COLO829 (cell line): Measurements from ENCODE around the gene CD72.
"Not testable (repeated sequence)": the region's sequence is repeated elsewhere in the genome, so short reads cannot be mapped to it uniquely, and the experiment has no call there.

Source experiments
- DNase-seq: peaks from one replicate; pipeline ENCODE4 v3.0.0; 2012; ENCODE audit warnings: low spot score

CD72 gene

GRCh38 chr9:35616681-35617459 lies 1.3 kb downstream of the CD72 start:
- DNase-seq = no peak

- no peak for DNase-seq
These were observed 2.1 kb downstream of the CD72 start for GRCh38 chr9:35615981-35616680.

GRCh38 chr9:35612843-35613242 lies 5.4 kb downstream of the CD72 start:
- DNase-seq = no peak

GRCh38 chr9:35612066-35612465 lies 6.1 kb downstream of the CD72 start:
- not testable (repeated sequence) for DNase-seq

- DNase-seq = no peak
These were observed 6.9 kb downstream of the CD72 start for GRCh38 chr9:35611230-35611797.

GRCh38 chr9:35609820-35610163 lies 8.4 kb downstream of the CD72 start:
- no peak for DNase-seq

GRCh38 chr9:35609001-35609819 lies 9.0 kb downstream of the CD72 start:
- no peak for DNase-seq

GRCh38 chr9:35608221-35608620 lies 10.0 kb downstream of the CD72 start:
- DNase-seq = no peak

GRCh38 chr9:35606726-35607125 lies 11.5 kb downstream of the CD72 start:
- no peak for DNase-seq

GRCh38 chr9:35606138-35606504 lies 12.1 kb downstream of the CD72 start:
- no peak for DNase-seq

- no peak for DNase-seq
These were observed 12.7 kb downstream of the CD72 start for GRCh38 chr9:35605351-35606137.

- DNase-seq = peak; percentile 80
These were observed 13.4 kb downstream of the CD72 start, which contains the start of gene TESK1 for GRCh38 chr9:35604578-35605350. TSS of gene TESK1 (plus strand) at chr9:35605262. CDS start at chr9:35605620, 358 bp downstream.

GRCh38 chr9:35603986-35604577 lies 14.1 kb downstream of the CD72 start:
- DNase-seq = peak; percentile 100

GRCh38 chr9:35603506-35603985 lies 14.7 kb downstream of the CD72 start:
- no peak for DNase-seq

GRCh38 chr9:35599763-35600604 lies 18.2 kb downstream of the CD72 start:
- DNase-seq = no peak

- no peak for DNase-seq
These were observed 19.2 kb downstream of the CD72 start for GRCh38 chr9:35598866-35599590.

- DNase-seq = not testable (repeated sequence)
These were observed 21.3 kb downstream of the CD72 start for GRCh38 chr9:35596907-35597306.

- DNase-seq = no peak
These were observed 23.7 kb downstream of the CD72 start for GRCh38 chr9:35594471-35594870.

GRCh38 chr9:35593581-35593980 lies 24.6 kb downstream of the CD72 start:
- DNase-seq = no peak
